ENCODE data around the gene PTPRT.

Gene PTPRT

DNA sequence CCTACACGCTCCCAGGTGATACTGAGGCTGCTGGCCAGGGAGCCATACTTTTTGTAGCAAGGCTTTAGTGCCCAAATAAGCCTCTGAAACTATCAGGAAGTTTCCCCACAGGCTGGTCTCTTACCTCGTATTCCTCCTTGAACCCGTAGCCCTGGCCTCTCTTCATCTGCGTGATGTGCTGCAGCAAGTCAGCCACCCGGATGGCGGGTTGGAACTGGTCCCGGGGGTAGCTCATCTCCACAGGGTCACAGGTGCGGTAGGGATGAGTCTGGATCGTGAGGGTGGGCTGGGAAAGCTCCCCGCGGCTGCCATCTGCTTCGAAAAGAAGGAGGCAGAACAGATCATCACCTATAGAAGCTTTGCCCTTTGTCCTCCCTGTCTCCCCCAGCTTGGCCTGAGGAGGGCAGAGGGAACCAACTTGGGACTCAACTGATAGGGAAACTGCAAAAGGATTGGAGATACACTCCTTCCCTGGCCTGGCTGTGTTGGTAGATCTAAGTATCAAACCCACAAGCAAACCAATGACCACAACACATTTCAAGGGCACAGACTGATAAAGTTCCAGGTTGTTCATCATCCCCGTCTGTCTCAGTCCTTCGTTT, 1028.4 kb downstream of the PTPRT start:
- TF ChIP-seq ZBTB7A (IDR thresholded peaks at IDR 0.05; ENCODE audit: low read depth): no peak
- no peak for TF ChIP-seq RAD21 (IDR thresholded peaks at IDR 0.05; ENCODE audit: low read depth)
- no peak for TF ChIP-seq NFIC (IDR thresholded peaks at IDR 0.05)
- no peak for TF ChIP-seq FOXM1 (IDR thresholded peaks at IDR 0.05; ENCODE audit: borderline replicate concordance, low read depth)
- no peak for TF ChIP-seq TAF1 (IDR thresholded peaks at IDR 0.05; ENCODE audit: low read depth)
- no peak for TF ChIP-seq CEBPB (IDR thresholded peaks at IDR 0.05)
- no peak for TF ChIP-seq EP300 (IDR thresholded peaks at IDR 0.05; ENCODE audit: borderline replicate concordance)
- TF ChIP-seq EGR1 (IDR thresholded peaks at IDR 0.05): no peak
- no peak for TF ChIP-seq CREB1 (IDR thresholded peaks at IDR 0.05; ENCODE audit: low read depth)
- TF ChIP-seq TEAD4 (IDR thresholded peaks at IDR 0.05): no peak
- TF ChIP-seq, protein P1, sequence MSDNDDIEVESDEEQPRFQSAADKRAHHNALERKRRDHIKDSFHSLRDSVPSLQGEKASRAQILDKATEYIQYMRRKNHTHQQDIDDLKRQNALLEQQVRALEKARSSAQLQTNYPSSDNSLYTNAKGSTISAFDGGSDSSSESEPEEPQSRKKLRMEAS (IDR thresholded peaks at IDR 0.05): no peak
- TF ChIP-seq, protein P2, sequence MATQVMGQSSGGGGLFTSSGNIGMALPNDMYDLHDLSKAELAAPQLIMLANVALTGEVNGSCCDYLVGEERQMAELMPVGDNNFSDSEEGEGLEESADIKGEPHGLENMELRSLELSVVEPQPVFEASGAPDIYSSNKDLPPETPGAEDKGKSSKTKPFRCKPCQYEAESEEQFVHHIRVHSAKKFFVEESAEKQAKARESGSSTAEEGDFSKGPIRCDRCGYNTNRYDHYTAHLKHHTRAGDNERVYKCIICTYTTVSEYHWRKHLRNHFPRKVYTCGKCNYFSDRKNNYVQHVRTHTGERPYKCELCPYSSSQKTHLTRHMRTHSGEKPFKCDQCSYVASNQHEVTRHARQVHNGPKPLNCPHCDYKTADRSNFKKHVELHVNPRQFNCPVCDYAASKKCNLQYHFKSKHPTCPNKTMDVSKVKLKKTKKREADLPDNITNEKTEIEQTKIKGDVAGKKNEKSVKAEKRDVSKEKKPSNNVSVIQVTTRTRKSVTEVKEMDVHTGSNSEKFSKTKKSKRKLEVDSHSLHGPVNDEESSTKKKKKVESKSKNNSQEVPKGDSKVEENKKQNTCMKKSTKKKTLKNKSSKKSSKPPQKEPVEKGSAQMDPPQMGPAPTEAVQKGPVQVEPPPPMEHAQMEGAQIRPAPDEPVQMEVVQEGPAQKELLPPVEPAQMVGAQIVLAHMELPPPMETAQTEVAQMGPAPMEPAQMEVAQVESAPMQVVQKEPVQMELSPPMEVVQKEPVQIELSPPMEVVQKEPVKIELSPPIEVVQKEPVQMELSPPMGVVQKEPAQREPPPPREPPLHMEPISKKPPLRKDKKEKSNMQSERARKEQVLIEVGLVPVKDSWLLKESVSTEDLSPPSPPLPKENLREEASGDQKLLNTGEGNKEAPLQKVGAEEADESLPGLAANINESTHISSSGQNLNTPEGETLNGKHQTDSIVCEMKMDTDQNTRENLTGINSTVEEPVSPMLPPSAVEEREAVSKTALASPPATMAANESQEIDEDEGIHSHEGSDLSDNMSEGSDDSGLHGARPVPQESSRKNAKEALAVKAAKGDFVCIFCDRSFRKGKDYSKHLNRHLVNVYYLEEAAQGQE (IDR thresholded peaks at IDR 0.05; ENCODE audit: low read depth): no peak

DNA sequence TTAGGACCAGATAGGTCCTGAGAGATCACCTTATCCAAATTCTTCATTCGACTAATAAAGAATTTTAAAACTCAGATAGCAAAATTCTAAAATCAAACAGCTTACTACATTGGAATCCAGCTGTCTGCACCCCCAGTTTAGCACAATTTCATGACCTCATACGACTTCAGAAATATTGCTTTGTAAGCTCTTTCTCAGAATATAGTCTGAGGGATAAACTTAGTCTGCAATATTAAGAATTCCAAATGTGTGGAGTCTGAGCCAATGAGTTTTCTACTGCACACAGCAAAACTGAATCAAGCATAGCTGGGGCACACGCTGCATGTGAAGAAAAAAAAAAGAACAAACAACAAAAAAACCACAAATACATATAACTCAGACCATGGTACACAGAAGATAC, 1029.9 kb downstream of the PTPRT start:
- TF ChIP-seq YY1 (IDR thresholded peaks at IDR 0.05; ENCODE audit: low read depth) (no peak), EP300 (IDR thresholded peaks at IDR 0.05; ENCODE audit: borderline replicate concordance) (no peak), NFIC (IDR thresholded peaks at IDR 0.05) (no peak), TEAD4 (IDR thresholded peaks at IDR 0.05) (no peak), CREB1 (IDR thresholded peaks at IDR 0.05; ENCODE audit: low read depth) (no peak), RAD21 (IDR thresholded peaks at IDR 0.05; ENCODE audit: low read depth) (no peak), FOXM1 (IDR thresholded peaks at IDR 0.05; ENCODE audit: borderline replicate concordance, low read depth) (no peak), EGR1 (IDR thresholded peaks at IDR 0.05) (no peak), CEBPB (IDR thresholded peaks at IDR 0.05) (no peak), ZBTB7A (IDR thresholded peaks at IDR 0.05; ENCODE audit: low read depth) (no peak), TAF1 (IDR thresholded peaks at IDR 0.05; ENCODE audit: low read depth) (no peak), TCF12 (IDR thresholded peaks at IDR 0.05; ENCODE audit: low read depth) (no peak)
- TF ChIP-seq, protein P1 (IDR thresholded peaks at IDR 0.05): no peak
- TF ChIP-seq, protein P3, sequence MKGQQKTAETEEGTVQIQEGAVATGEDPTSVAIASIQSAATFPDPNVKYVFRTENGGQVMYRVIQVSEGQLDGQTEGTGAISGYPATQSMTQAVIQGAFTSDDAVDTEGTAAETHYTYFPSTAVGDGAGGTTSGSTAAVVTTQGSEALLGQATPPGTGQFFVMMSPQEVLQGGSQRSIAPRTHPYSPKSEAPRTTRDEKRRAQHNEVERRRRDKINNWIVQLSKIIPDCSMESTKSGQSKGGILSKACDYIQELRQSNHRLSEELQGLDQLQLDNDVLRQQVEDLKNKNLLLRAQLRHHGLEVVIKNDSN (IDR thresholded peaks at IDR 0.05): no peak
- TF ChIP-seq, protein P2 (IDR thresholded peaks at IDR 0.05; ENCODE audit: low read depth): no peak

DNA sequence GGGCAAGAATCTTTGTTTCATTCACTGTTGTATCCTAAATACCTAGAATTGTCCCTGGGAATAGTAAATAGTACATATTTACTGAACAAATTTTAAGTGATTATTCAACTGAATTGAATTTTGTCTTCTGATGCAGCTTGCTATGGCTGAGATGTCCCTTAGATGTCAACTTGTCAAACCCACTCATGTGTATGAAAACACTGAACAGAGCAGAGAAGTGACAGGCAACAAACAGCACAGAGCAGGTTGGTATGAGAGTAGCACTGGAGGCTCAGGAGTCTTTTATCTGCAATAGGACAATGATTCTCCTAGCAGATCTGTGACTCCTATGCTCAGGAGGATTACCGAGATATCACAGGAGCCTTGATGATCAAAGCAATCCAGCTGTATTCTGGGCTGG, 1031.4 kb downstream of the PTPRT start:
- TF ChIP-seq TEAD4 (IDR thresholded peaks at IDR 0.05): no peak
- no peak for TF ChIP-seq EGR1 (IDR thresholded peaks at IDR 0.05)
- TF ChIP-seq YY1 (IDR thresholded peaks at IDR 0.05; ENCODE audit: low read depth): no peak

DNA sequence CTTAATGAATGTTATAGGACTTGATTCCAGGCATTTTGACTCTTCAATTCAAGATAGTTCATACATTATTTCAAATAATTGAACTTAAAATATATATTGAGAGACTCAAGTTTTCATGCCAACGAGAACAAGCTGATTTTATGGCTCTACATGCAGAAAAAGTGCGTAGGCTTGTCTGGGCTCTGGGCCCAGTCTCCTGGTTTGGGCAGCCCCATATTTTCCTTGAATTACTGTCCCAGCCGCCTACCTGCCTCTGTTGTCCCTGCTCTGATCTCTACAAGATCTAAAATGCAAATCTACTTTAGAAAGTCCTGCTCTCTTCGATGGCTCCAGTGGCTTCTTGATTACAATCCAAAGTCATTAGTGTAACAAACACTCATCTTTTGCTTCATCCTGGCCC, 1034.1 kb downstream of the PTPRT start:
- no peak for TF ChIP-seq EP300 (IDR thresholded peaks at IDR 0.05; ENCODE audit: borderline replicate concordance)
- TF ChIP-seq EGR1 (IDR thresholded peaks at IDR 0.05): no peak
- no peak for TF ChIP-seq ZBTB7A (IDR thresholded peaks at IDR 0.05; ENCODE audit: low read depth)
- no peak for TF ChIP-seq NFIC (IDR thresholded peaks at IDR 0.05)
- TF ChIP-seq, protein P2 (IDR thresholded peaks at IDR 0.05; ENCODE audit: low read depth): no peak
- TF ChIP-seq CREB1 (IDR thresholded peaks at IDR 0.05; ENCODE audit: low read depth): no peak
- no peak for TF ChIP-seq RAD21 (IDR thresholded peaks at IDR 0.05; ENCODE audit: low read depth)
- no peak for TF ChIP-seq TCF12 (IDR thresholded peaks at IDR 0.05; ENCODE audit: low read depth)
- TF ChIP-seq, protein P1 (IDR thresholded peaks at IDR 0.05): no peak
- TF ChIP-seq TAF1 (IDR thresholded peaks at IDR 0.05; ENCODE audit: low read depth): no peak
- no peak for TF ChIP-seq FOXM1 (IDR thresholded peaks at IDR 0.05; ENCODE audit: borderline replicate concordance, low read depth)
- TF ChIP-seq, protein P3 (IDR thresholded peaks at IDR 0.05): no peak
- TF ChIP-seq CEBPB (IDR thresholded peaks at IDR 0.05): no peak
- no peak for TF ChIP-seq YY1 (IDR thresholded peaks at IDR 0.05; ENCODE audit: low read depth)
- no peak for TF ChIP-seq TEAD4 (IDR thresholded peaks at IDR 0.05)

Measured in Ishikawa (cell line).